Suprapubic skin (tissue), 3 donors: ENCODE results near the gene CFAP92.

Experiments used
- CTCF ChIP-seq, 2 donors: fragments of 200-600 bp in 1 of 2; fragments of 450-650 bp in 1 of 2; sonication (generic) in 1 of 2; IDR thresholded peaks; one replicate each; pipeline ENCODE4 v1.5.1; 2016 to 2019; ENCODE audit warnings: antibody characterized with exemption in 2 of 2, mild to moderate bottlenecking in 1 of 2, moderate library complexity in 1 of 2
- POLR2A ChIP-seq, 2 donors: fragments of 450-650 bp; IDR thresholded peaks; one replicate each; pipeline ENCODE4 v1.6.1; 2017; ENCODE audit warnings: antibody characterized with exemption in 2 of 2, mild to moderate bottlenecking in 2 of 2, moderate library complexity in 2 of 2

DNA sequence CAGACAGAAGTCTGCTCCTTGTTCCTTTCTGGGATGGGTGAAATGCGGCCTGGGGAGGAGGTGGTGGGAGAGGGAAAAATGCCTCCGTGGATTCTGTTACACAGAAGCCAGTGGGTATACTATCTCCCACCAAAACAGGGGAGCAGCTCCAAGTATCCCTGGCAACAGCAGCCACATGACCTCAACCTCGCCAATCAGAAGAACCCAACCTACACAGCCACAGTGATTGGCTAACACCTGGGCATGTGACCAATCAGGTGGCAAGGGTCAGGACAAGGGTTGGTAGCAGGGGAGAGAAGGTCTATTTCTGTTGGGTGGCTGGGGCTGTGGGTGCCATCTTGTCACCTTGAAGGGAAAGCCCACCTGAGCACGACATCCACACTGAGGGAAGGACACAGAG, 123.5 kb downstream of the CFAP92 start:
- TF ChIP-seq CTCF (IDR thresholded peaks at IDR 0.05) (no peak), POLR2A (IDR thresholded peaks at IDR 0.05) (no peak)
